SHP77 (cell line): Measurements from ENCODE around the gene CTBP2.

ENCODE experiments used
- DNase-seq, 2 experiments: peaks; one replicate each; lab custom pipeline; 2025; lab: John Stamatoyannopoulos, UW

The CTBP2 gene

GRCh38 chr10:124941823-124942222, 218.5 kb downstream of the CTBP2 start, which contains the start of gene ZRANB1:
TSS of gene ZRANB1 (plus strand) at chr10:124942123. CDS start at chr10:124942494, 371 bp downstream.
- DNase-seq, result no peak

DNA sequence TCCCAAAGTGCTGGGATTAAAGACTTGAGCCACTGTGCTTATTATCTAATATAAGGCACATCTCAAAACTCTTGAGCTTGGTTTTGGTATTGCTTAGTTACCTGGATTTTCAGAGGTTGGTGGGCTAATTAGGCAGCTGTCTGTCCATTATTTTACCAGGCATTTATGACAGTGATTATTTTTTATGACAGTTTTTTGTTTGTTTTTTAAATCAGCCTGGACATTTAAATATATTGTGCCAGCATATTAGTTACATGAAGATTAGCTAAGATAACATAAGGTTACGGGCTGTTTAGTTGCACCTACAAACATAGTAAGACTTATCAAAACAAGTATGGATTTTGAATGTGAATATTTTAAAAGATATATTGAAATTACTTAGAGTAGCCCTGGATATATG, 221.1 kb downstream of the CTBP2 start:
- no peak for DNase-seq

DNA sequence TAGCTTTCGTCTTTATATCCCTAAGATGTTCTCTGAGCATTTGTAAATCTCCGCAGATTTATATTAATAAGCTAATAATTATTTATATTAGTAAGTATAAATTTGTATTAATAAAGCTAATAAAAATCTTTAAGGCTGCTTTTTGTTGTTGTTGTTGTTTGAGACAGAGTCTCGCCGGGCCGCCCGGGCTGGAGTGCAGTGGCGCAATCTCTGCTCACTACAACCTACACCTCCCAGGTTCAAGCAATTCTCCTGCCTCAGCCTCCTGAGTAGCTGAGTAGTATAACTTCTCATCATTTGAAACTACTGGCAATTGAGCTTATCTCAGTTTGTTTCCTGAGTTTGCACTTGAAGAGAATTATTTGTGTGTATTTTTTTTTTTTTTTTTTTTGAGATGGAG, 223.6 kb downstream of the CTBP2 start:
- no peak for DNase-seq

DNA sequence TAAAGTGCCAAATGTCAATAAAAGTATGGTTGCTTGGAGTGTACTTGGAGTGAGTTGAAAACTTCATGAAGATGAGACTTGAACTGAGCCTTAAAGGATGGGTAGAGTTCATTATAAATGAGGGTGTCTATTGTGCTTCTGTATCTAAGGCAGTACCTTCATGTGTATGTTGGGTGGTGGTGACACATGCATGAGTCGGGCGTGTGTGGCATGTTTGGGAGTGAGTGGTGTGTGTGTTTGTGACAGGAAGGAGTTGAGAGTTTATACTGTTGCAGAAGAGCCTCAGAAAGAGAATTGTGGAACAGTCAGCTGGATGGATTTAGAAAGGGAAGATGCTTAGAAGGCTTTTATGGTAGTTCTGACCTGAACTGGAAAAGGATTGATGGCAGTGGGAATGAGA, 224.4 kb downstream of the CTBP2 start:
- no peak for DNase-seq
